ENCODE results near the gene LRRC4C. TPM values are rescaled to one million over a fixed set of nuclear protein-coding genes. Genes with fewer than 3 reads are reported as not detected.

Gene LRRC4C
- total RNA-seq (ENCODE audit: low replicate concordance), result under 0.01 and 0.38 TPM in 2 replicates

DNA sequence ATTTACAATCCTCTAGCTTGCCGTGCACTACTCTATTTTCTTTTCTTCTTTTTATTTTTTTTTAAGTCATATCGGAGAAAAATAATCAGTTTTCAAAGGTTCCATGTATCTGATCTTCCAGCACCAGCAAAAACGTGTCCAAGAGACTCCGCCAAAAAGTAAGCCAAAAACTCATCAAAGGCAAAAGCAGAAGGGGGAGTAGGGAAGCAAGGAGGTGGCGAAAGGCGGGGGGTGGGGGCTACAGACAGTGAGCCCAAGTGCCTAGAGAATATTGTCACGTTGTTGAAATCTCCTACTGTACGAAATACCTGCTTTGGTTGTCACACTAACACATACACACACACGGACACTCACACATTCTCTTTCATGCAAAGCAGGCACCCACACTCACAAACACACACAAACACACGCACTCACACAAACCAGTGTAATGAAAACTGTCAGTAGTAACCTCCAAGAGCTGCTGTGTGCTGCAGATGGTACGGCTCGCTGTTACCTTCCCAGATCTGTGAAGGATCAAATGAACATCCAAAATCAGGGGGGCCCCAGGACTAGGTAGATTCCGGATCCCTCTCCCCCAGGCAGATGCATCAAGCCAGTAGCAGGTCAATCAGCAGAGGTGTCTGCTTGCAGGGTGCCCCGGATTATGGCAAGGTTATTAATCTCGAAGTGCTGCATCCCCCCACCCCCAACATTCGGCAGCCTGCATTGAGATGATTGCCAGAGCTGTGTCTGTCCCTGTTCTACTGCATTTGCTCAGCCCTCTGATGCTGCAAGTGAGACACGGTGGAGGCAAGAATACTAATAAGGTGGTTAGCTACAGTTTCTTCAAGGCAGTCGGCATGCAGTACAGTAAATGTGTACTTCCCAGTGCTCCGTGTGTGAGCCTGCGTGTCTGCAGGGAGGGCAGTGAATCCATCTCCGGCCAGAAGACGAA is at the start of gene LRRC4C:
Gene LRRC4C (minus strand): TSS at position 188 of the 937 bp plus-strand sequence.

Data from smooth muscle cell of the coronary artery (primary cell).